Cardiac muscle cell (in vitro differentiated cells and primary cell): Measurements from ENCODE around the gene CAV3. TPM values are rescaled to one million over a fixed set of nuclear protein-coding genes. Genes with fewer than 3 reads are reported as not detected.

Experiments
- DNase-seq, 2 donors: peaks; one replicate each; pipeline versions ENCODE4 v3.0.0 to v3.0.0-alpha.2; 2010 to 2017; ENCODE audit warnings: low read depth in 1 of 2, low spot score in 1 of 2
- H3K27ac ChIP-seq: fragments of 200-600 bp; sonication (generic); 2 replicates; pipeline ENCODE4 v1.5.1; 2016
- H3K27me3 ChIP-seq: fragments of 200-600 bp; sonication (generic); 2 replicates; pipeline ENCODE4 v1.6.0; 2016; ENCODE audit warnings: control low read depth
- H3K36me3 ChIP-seq: fragments of 200-600 bp; sonication (generic); 2 replicates; pipeline ENCODE4 v1.5.1; 2016; ENCODE audit warnings: control low read depth
- H3K4me1 ChIP-seq: fragments of 200-600 bp; sonication (generic); 2 replicates; pipeline ENCODE4 v1.8.1; 2017; ENCODE audit warnings: low read depth, mild to moderate bottlenecking, mixed run types
- H3K4me3 ChIP-seq: fragments of 200-600 bp; sonication (generic); 2 replicates; pipeline ENCODE4 v1.5.1; 2016; ENCODE audit warnings: mild to moderate bottlenecking
- H3K9me3 ChIP-seq: fragments of 200-600 bp; sonication (generic); 2 replicates; pipeline ENCODE4 v1.5.1; 2017; ENCODE audit warnings: low read depth, mild to moderate bottlenecking, control low read depth
- CTCF ChIP-seq: IDR thresholded peaks from 2 replicates; pipeline ENCODE4 v1.5.1; 2012; ENCODE audit warnings: low read depth, mild to moderate bottlenecking, low read length
- polyA plus RNA-seq: library from polyadenylated mRNA; unstranded; fragments of >200 nt; fragmentation: Nextera tagmentation; extraction: Ambion mirVana; gene quantifications from 2 replicates; pipeline ENCODE4 v1.2.1, GENCODE V29; 2016
- total RNA-seq: library from RNA; depleted of rRNA; stranded (reverse); fragments of >200 nt; gene quantifications from 2 replicates; pipeline ENCODE4 v1.2.3, GENCODE V29; 2016

Gene CAV3
- total and polyA plus RNA-seq, 2 experiments from 2014 or later = 0.09 to 0.39 TPM

- TF ChIP-seq CTCF = no peak
- H3K4me3 ChIP-seq = no peak overlapping the region
- no peaks in the 10 kb centered on the region for H3K4me1 ChIP-seq
- no peaks in the 10 kb centered on the region for H3K9me3 ChIP-seq
- no peaks in the 10 kb centered on the region for H3K36me3 ChIP-seq
- no peak for DNase-seq
- H3K27me3 ChIP-seq = peaks cover 54% of the 10 kb centered on the region
- no peak overlapping the region for H3K27ac ChIP-seq
Measured at GRCh38 chr3:8764528-8764927, 30.9 kb downstream of the CAV3 start.

GRCh38 chr3:8765528-8765927, 31.9 kb downstream of the CAV3 start:
- H3K36me3 ChIP-seq = no peaks in the 10 kb centered on the region
- no peak for DNase-seq
- H3K4me1 ChIP-seq = no peaks in the 10 kb centered on the region
- H3K4me3 ChIP-seq = no peak overlapping the region
- H3K9me3 ChIP-seq = no peaks in the 10 kb centered on the region
- peaks cover 62% of the 10 kb centered on the region for H3K27me3 ChIP-seq
- TF ChIP-seq CTCF = no peak
- H3K27ac ChIP-seq = no peak overlapping the region

GRCh38 chr3:8766148-8766547, 32.5 kb downstream of the CAV3 start:
- Histone ChIP-seq H3K36me3 (no peaks in the 10 kb centered on the region), H3K4me3 (no peak overlapping the region), H3K27me3 (peaks cover 66% of the 10 kb centered on the region), H3K4me1 (no peaks in the 10 kb centered on the region), H3K27ac (no peak overlapping the region), H3K9me3 (no peaks in the 10 kb centered on the region)
- no peak for TF ChIP-seq CTCF
- DNase-seq = no peak

- no peaks in the 10 kb centered on the region for H3K36me3 ChIP-seq
- H3K9me3 ChIP-seq = no peaks in the 10 kb centered on the region
- DNase-seq = no peak
- H3K27ac ChIP-seq = no peak overlapping the region
- no peak overlapping the region for H3K4me3 ChIP-seq
- H3K27me3 ChIP-seq = peaks cover 69% of the 10 kb centered on the region
- H3K4me1 ChIP-seq = no peaks in the 10 kb centered on the region
- TF ChIP-seq CTCF = no peak
Measured at GRCh38 chr3:8767256-8767666, 33.7 kb downstream of the CAV3 start.

GRCh38 chr3:8767667-8768363, 34.2 kb downstream of the CAV3 start:
- Histone ChIP-seq H3K4me3 (peak overlapping the region; percentile 20), H3K27me3 (peaks cover 69% of the 10 kb centered on the region), H3K36me3 (no peaks in the 10 kb centered on the region), H3K4me1 (no peaks in the 10 kb centered on the region), H3K27ac (no peak overlapping the region), H3K9me3 (no peaks in the 10 kb centered on the region)
- no peak for TF ChIP-seq CTCF
- peak; percentile 17 to 42 for DNase-seq
